Caco-2 (cell line): ENCODE data around the gene OLA1. TPM values are rescaled to one million over a fixed set of nuclear protein-coding genes. Genes with fewer than 3 reads are reported as not detected.

Experiments used
- BruUV-seq: library from RNA; stranded (reverse); fragments of 400-500 nt; replicated peaks from 2 replicates; lab custom pipeline; 2021; lab: Mats Ljungman, UMichigan
- CTCF ChIA-PET: fragments of 300-600 bp; sonication (Branson Sonifier 250); formaldehyde crosslinking; loops from one replicate; lab custom pipeline; 2022; ENCODE audit warnings: antibody characterized with exemption; lab: Charles Lee
- POLR2A ChIA-PET: fragments of 300-600 bp; sonication (Branson Sonifier 250); formaldehyde crosslinking; loops from one replicate; lab custom pipeline; 2022; ENCODE audit warnings: antibody characterized with exemption; lab: Charles Lee
- DNase-seq, 2 experiments: peaks; one replicate each; pipeline versions ENCODE4 v3.0.0 to v3.0.0-alpha.2; 2020 to 2022
- H3K27me3 ChIP-seq: replicated peaks from 2 replicates; pipeline ENCODE4 v1.6.0; 2011; ENCODE audit warnings: low read length; ENCODE audit not compliant: control insufficient read depth, insufficient read depth
- H3K36me3 ChIP-seq: 2 replicates; pipeline ENCODE4 v1.5.1; 2011; ENCODE audit warnings: low read length; ENCODE audit not compliant: control insufficient read depth, insufficient read depth
- H3K4me1 ChIP-seq: fragments of 250-450 bp; sonication (Bioruptor Pico); 2 replicates; pipeline ENCODE4 v1.5.1; 2020; ENCODE audit warnings: mild to moderate bottlenecking
- H3K4me3 ChIP-seq: 2 replicates; pipeline ENCODE4 v1.5.1; 2011; ENCODE audit warnings: low read depth, mild to moderate bottlenecking, control low read depth, low read length
- H3K9me3 ChIP-seq: fragments of 250-450 bp; sonication (Bioruptor Pico); 2 replicates; pipeline ENCODE4 v1.5.1; 2020; ENCODE audit warnings: mild to moderate bottlenecking, moderate library complexity
- H3K27ac Mint-ChIP-seq: one replicate; pipeline ENCODE4 v1.8.0; 2022; ENCODE audit warnings: mixed read lengths; ENCODE audit not compliant: unreplicated experiment
- H3K27me3 Mint-ChIP-seq: one replicate; pipeline ENCODE4 v1.8.0; 2022; ENCODE audit warnings: mixed read lengths; ENCODE audit not compliant: insufficient read depth, unreplicated experiment
- H3K36me3 Mint-ChIP-seq: one replicate; pipeline ENCODE4 v1.8.0; 2022; ENCODE audit warnings: mild to moderate bottlenecking, mixed read lengths; ENCODE audit not compliant: insufficient read depth, unreplicated experiment
- H3K4me1 Mint-ChIP-seq: one replicate; pipeline ENCODE4 v1.8.0; 2022; ENCODE audit warnings: low read depth, mixed read lengths; ENCODE audit not compliant: unreplicated experiment
- H3K4me3 Mint-ChIP-seq: one replicate; pipeline ENCODE4 v1.8.0; 2022; ENCODE audit warnings: mild to moderate bottlenecking, moderate library complexity, mixed read lengths; ENCODE audit not compliant: unreplicated experiment
- H3K9me3 Mint-ChIP-seq: one replicate; pipeline ENCODE4 v1.8.0; 2022; ENCODE audit warnings: mixed read lengths; ENCODE audit not compliant: unreplicated experiment
- CTCF ChIP-seq, 2 experiments: fragments of 200-600 bp in 1 of 2; IDR thresholded peaks; 1 replicate in 1 of 2; 2 replicates in 1 of 2; pipeline versions ENCODE4 v1.5.1 to v1.8.0; 2011 to 2022; ENCODE audit warnings: antibody characterized with exemption in 1 of 2, control low read depth in 1 of 2, inconsistent platforms in 1 of 2, low read depth in 1 of 2, low read length in 1 of 2, mild to moderate bottlenecking in 1 of 2, moderate library complexity in 1 of 2; ENCODE audit not compliant: insufficient read depth in 1 of 2, severe bottlenecking in 1 of 2, unreplicated experiment in 1 of 2
- intact Hi-C: fragments of 100-400 bp; cut with micrococcal nuclease; formaldehyde crosslinking; loops from one replicate; pipeline ENCODE4 v1.10.0; 2022; ENCODE audit not compliant: unreplicated experiment
- total RNA-seq: library from RNA; stranded (reverse); gene quantifications from 2 replicates; pipeline ENCODE4 v1.2.3, GENCODE V29; 2022

The OLA1 gene
- total RNA-seq, 1 experiment from 2014 or later: 177 TPM

GRCh38 chr2:174184915-174185314, 63.4 kb downstream of the OLA1 start:
- BruUV-seq: no TSS peak
- no peaks in the 10 kb centered on the region for H3K9me3 Mint-ChIP-seq
- H3K36me3 Mint-ChIP-seq: peaks cover 10% of the 10 kb centered on the region
- Histone ChIP-seq H3K36me3 (no peaks in the 10 kb centered on the region; the same call in 1 of the 2 replicates), H3K4me1 (peaks cover 9% of the 10 kb centered on the region; the same call in 1 of the 2 replicates), H3K27me3 (no peaks in the 10 kb centered on the region), H3K4me3 (no peak overlapping the region), H3K9me3 (no peaks in the 10 kb centered on the region)
- DNase-seq: no peak
- no peak for TF ChIP-seq CTCF (IDR thresholded peaks at IDR 0.05; ENCODE audit: insufficient read depth in 1 of 2, low read depth in 1 of 2, low read length in 1 of 2, severe bottlenecking in 1 of 2, unreplicated experiment in 1 of 2)
- H3K27me3 Mint-ChIP-seq: no peaks in the 10 kb centered on the region
- no peak overlapping the region for H3K27ac Mint-ChIP-seq
- CTCF ChIA-PET: no interaction called here
- peaks cover 14% of the 10 kb centered on the region for H3K4me1 Mint-ChIP-seq
- intact Hi-C loops: loop anchor here (5.0 kb wide), 1 partner anchor 62 kb away; the partner anchor contains the start of gene OLA1
- POLR2A ChIA-PET: interaction anchor here (0.6 kb wide), 1 partner anchor 79 kb away, joined by 3 read pairs; no protein-coding TSS in a partner anchor
- no peak overlapping the region for H3K4me3 Mint-ChIP-seq

- POLR2A ChIA-PET: interaction anchor here (0.6 kb wide), 1 partner anchor 79 kb away, joined by 3 read pairs; no protein-coding TSS in a partner anchor
- H3K36me3 Mint-ChIP-seq: peaks cover 10% of the 10 kb centered on the region
- BruUV-seq: no TSS peak
- intact Hi-C loops: loop anchor here (5.0 kb wide), 1 partner anchor 63 kb away; the partner anchor contains the start of gene OLA1
- peaks cover 14% of the 10 kb centered on the region for H3K4me1 Mint-ChIP-seq
- no peaks in the 10 kb centered on the region for H3K27me3 ChIP-seq
- no peak overlapping the region for H3K27ac Mint-ChIP-seq
- TF ChIP-seq CTCF (IDR thresholded peaks at IDR 0.05; ENCODE audit: insufficient read depth in 1 of 2, low read depth in 1 of 2, low read length in 1 of 2, severe bottlenecking in 1 of 2, unreplicated experiment in 1 of 2): no peak
- CTCF ChIA-PET: no interaction called here
- no peaks in the 10 kb centered on the region for H3K9me3 Mint-ChIP-seq
- H3K27me3 Mint-ChIP-seq: no peaks in the 10 kb centered on the region
- DNase-seq: no peak
- H3K4me3 ChIP-seq: no peak overlapping the region
- no peaks in the 10 kb centered on the region; the same call in 1 of the 2 replicates for H3K36me3 ChIP-seq
- no peak overlapping the region for H3K4me3 Mint-ChIP-seq
- no peaks in the 10 kb centered on the region for H3K9me3 ChIP-seq
- peaks cover 9% of the 10 kb centered on the region; the same call in 1 of the 2 replicates for H3K4me1 ChIP-seq
Measured at GRCh38 chr2:174184504-174184903, 63.8 kb downstream of the OLA1 start.

- Mint-ChIP-seq H3K9me3 (no peaks in the 10 kb centered on the region), H3K27ac (no peak overlapping the region), H3K4me3 (no peak overlapping the region), H3K36me3 (peaks cover 10% of the 10 kb centered on the region), H3K4me1 (peaks cover 14% of the 10 kb centered on the region), H3K27me3 (no peaks in the 10 kb centered on the region)
- TF ChIP-seq CTCF (IDR thresholded peaks at IDR 0.05; ENCODE audit: insufficient read depth in 1 of 2, low read depth in 1 of 2, low read length in 1 of 2, severe bottlenecking in 1 of 2, unreplicated experiment in 1 of 2): no peak
- H3K27me3 ChIP-seq: no peaks in the 10 kb centered on the region
- intact Hi-C loops: loop anchor here (5.0 kb wide), 1 partner anchor 64 kb away; the partner anchor contains the start of gene OLA1
- no peak for DNase-seq
- H3K4me3 ChIP-seq: no peak overlapping the region
- CTCF ChIA-PET: no interaction called here
- POLR2A ChIA-PET: no interaction called here
- no peaks in the 10 kb centered on the region; the same call in 1 of the 2 replicates for H3K36me3 ChIP-seq
- no TSS peak for BruUV-seq
- H3K9me3 ChIP-seq: no peaks in the 10 kb centered on the region
- peaks cover 9% of the 10 kb centered on the region; the same call in 1 of the 2 replicates for H3K4me1 ChIP-seq
Measured at GRCh38 chr2:174183076-174183475, 65.3 kb downstream of the OLA1 start.
